ENCODE measurements around the gene ITLN2.

DNA sequence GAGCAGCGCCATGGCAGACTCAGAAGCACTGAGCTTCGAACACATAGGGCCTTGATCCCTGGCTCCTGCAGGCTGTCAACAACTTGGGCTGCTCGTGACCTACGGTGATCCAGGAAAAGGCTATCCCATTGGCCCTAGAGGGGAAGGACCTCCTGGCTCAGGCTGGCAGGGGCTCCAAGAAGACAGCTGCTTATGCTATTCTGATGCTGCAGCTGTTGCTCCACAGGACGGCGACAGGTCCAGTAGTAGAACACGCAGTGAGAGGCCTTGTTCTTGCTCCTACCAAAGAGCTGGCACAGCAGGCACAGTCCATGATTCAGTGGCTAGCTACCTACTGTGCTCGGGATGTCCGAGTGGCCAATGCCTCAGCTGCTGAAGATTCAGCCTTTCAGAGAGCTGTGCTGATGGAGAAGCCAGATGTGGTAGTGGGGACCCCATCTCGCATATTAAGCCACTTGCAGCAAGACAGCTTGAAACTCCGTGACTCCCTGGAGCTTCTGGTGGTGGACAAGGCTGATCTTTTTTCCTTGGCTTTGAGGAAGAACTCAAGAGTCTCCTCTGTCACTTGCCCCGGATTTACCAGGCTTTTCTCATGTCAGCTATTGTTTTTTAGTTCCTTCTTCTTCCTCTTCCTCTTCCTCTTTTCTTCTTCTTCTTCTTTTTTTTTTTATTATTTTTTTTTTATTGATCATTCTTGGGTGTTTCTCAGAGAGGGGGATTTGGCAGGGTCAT, 18.9 kb downstream of the ITLN2 start:
- TF ChIP-seq GATA2 (IDR thresholded peaks at IDR 0.05; ENCODE audit: low read depth, low read length) (no peak), GATA3 (IDR thresholded peaks at IDR 0.05; ENCODE audit: low read depth, low read length) (no peak)

Data from SH-SY5Y (cell line).